Endothelial cell of umbilical vein (primary cell): ENCODE data around the gene DNAH10. TPM values are rescaled to one million over a fixed set of nuclear protein-coding genes. Genes with fewer than 3 reads are reported as not detected.

Experiments used
- BruUV-seq: library from RNA; stranded (reverse); fragments of 400-500 nt; replicated peaks from 2 replicates; lab custom pipeline; 2021; lab: Mats Ljungman, UMichigan
- CTCF ChIA-PET: fragments of 300-600, 350-600 bp; sonication (Branson Sonifier 250); formaldehyde crosslinking; loops from one replicate; lab custom pipeline; 2021; ENCODE audit warnings: antibody characterized with exemption, inconsistent platforms; lab: Charles Lee
- POLR2A ChIA-PET: fragments of 300-600, 350-600 bp; sonication (Branson Sonifier 250); formaldehyde crosslinking; loops from one replicate; lab custom pipeline; 2021; ENCODE audit warnings: antibody characterized with exemption, inconsistent platforms; lab: Charles Lee
- DNase-seq: peaks from one replicate; pipeline ENCODE4 v3.0.0-alpha.2; 2011; ENCODE audit warnings: low read depth, low spot score
- FAIRE-seq: peaks from 2 replicates; lab custom pipeline; 2011; peaks lifted over from hg19 to GRCh38; lab: Jason Lieb, UNC
- H2AFZ ChIP-seq: 2 replicates; pipeline ENCODE4 v1.6.0; 2012; ENCODE audit warnings: low read depth, low read length, control low read depth, inconsistent platforms
- H3K27ac ChIP-seq: 2 replicates; pipeline ENCODE4 v1.5.1; 2011; ENCODE audit warnings: low read depth, mild to moderate bottlenecking, control low read depth, low read length, moderate library complexity; ENCODE audit not compliant: insufficient read depth
- H3K27me3 ChIP-seq, 2 experiments: 2 replicates each; pipeline versions ENCODE4 v1.6.0 to v1.6.1; 2011; ENCODE audit warnings: low read length in 2 of 2, mixed read lengths in 1 of 2; ENCODE audit not compliant: control insufficient read depth in 2 of 2, insufficient read depth in 2 of 2
- H3K36me3 ChIP-seq, 2 experiments: 2 replicates in 1 of 2; 3 replicates in 1 of 2; pipeline ENCODE4 v1.5.1; 2011; ENCODE audit warnings: low read length in 2 of 2, mild to moderate bottlenecking in 1 of 2, moderate library complexity in 1 of 2; ENCODE audit not compliant: control insufficient read depth in 2 of 2, insufficient read depth in 2 of 2; ENCODE audit errors: extremely low read depth in 1 of 2
- H3K4me1 ChIP-seq: 3 replicates; pipeline ENCODE4 v1.5.1; 2011; ENCODE audit warnings: mild to moderate bottlenecking, low read length; ENCODE audit not compliant: control insufficient read depth, insufficient read depth; ENCODE audit errors: extremely low read depth
- H3K4me2 ChIP-seq: 2 replicates; pipeline ENCODE4 v1.6.1; 2011; ENCODE audit warnings: low read length, control low read depth, mixed read lengths; ENCODE audit not compliant: insufficient read depth
- H3K4me3 ChIP-seq, 3 experiments: fragments of 200-600 bp in 1 of 3; sonication (generic), shearing (Covaris generic) in 1 of 3; replicated peaks in 1 of 3; 2 replicates each; pipeline ENCODE4 v1.5.1; 2011 to 2016; ENCODE audit warnings: control low read depth in 3 of 3, low read length in 3 of 3, mild to moderate bottlenecking in 2 of 3, inconsistent platforms in 1 of 3, low read depth in 1 of 3, moderate library complexity in 1 of 3; ENCODE audit not compliant: insufficient read depth in 1 of 3
- H3K79me2 ChIP-seq: 2 replicates; pipeline ENCODE4 v1.6.0; 2012; ENCODE audit warnings: low read length, inconsistent platforms; ENCODE audit not compliant: control insufficient read depth, insufficient read depth
- H3K9ac ChIP-seq: replicated peaks from 2 replicates; pipeline ENCODE3; 2011; ENCODE audit warnings: low read length, control low read depth; ENCODE audit not compliant: insufficient read depth; ENCODE audit errors: extremely low read depth
- H3K9me1 ChIP-seq: replicated peaks from 3 replicates; pipeline ENCODE4 v1.6.0; 2011; ENCODE audit warnings: mild to moderate bottlenecking, low read length; ENCODE audit not compliant: control insufficient read depth, insufficient read depth; ENCODE audit errors: extremely low read depth
- H3K9me3 ChIP-seq: replicated peaks from 2 replicates; pipeline ENCODE4 v1.5.1; 2012; ENCODE audit warnings: low read length, inconsistent platforms; ENCODE audit not compliant: control insufficient read depth, insufficient read depth
- H4K20me1 ChIP-seq: replicated peaks from 2 replicates; pipeline ENCODE3; 2011; ENCODE audit warnings: mild to moderate bottlenecking, low read length; ENCODE audit not compliant: control insufficient read depth, insufficient read depth; ENCODE audit errors: extremely low read depth
- CTCF ChIP-seq, 2 donors: IDR thresholded peaks; 1 replicate in 1 of 2; 2 replicates in 1 of 2; pipeline ENCODE4 v1.5.1; 2011; ENCODE audit warnings: low read length in 2 of 2, mild to moderate bottlenecking in 2 of 2, moderate library complexity in 2 of 2, control low read depth in 1 of 2, inconsistent platforms in 1 of 2, low read depth in 1 of 2; ENCODE audit not compliant: insufficient read depth in 1 of 2; ENCODE audit errors: extremely low read depth in 1 of 2
- EZH2 ChIP-seq: IDR thresholded peaks from 2 replicates; pipeline ENCODE4 v1.6.1; 2012; ENCODE audit warnings: borderline replicate concordance, low read depth, mild to moderate bottlenecking, moderate library complexity, low read length, inconsistent platforms; ENCODE audit not compliant: severe bottlenecking
- FOS ChIP-seq: IDR thresholded peaks from 2 replicates; pipeline ENCODE4 v1.6.1; 2011; ENCODE audit warnings: mild to moderate bottlenecking, low read length, moderate library complexity, borderline replicate concordance; ENCODE audit not compliant: insufficient read depth
- GATA2 ChIP-seq: IDR thresholded peaks from 2 replicates; pipeline ENCODE4 v1.7.0; 2011; ENCODE audit warnings: low read depth, mild to moderate bottlenecking, moderate library complexity, mixed read lengths, low read length; ENCODE audit not compliant: insufficient read length, insufficient read depth
- JUN ChIP-seq: IDR thresholded peaks from 2 replicates; pipeline ENCODE4 v1.6.1; 2011; ENCODE audit warnings: borderline replicate concordance, low read depth; ENCODE audit not compliant: insufficient read length, insufficient read depth
- MAX ChIP-seq: IDR thresholded peaks from 2 replicates; pipeline ENCODE4 v1.6.1; 2011; ENCODE audit not compliant: insufficient read depth, insufficient read length
- MYC ChIP-seq: IDR thresholded peaks from one replicate; pipeline ENCODE4 v1.6.1; 2011; ENCODE audit warnings: mild to moderate bottlenecking, low read depth, low read length
- POLR2A ChIP-seq: IDR thresholded peaks from 2 replicates; pipeline ENCODE4 v1.6.1; 2012; ENCODE audit warnings: low read depth, mild to moderate bottlenecking, control low read depth, low read length
- POLR2AphosphoS5 ChIP-seq: IDR thresholded peaks from 2 replicates; pipeline ENCODE4 v1.6.1; 2012; ENCODE audit warnings: low read depth, mild to moderate bottlenecking, control low read depth, low read length, moderate library complexity; ENCODE audit not compliant: insufficient read depth
- dilution Hi-C: fragments of 300-500 bp; cut with MboI; formaldehyde crosslinking; loops from one replicate; pipeline ENCODE4 v1.15.0; 2019; ENCODE audit warnings: low sequenced_read_pairs; ENCODE audit not compliant: extremely low pct_ligation_motif_present
- intact Hi-C: fragments of 100-400 bp; cut with micrococcal nuclease; formaldehyde crosslinking; loops from one replicate; pipeline ENCODE4 v1.10.0; 2022
- polyA plus RNA-seq, 4 experiments: library from polyadenylated mRNA; depleted of rRNA in 3 of 4; stranded (reverse) in 3 of 4; unstranded in 1 of 4; fragments of >200 nt; gene quantifications; 2 replicates each; pipeline versions ENCODE4 v1.2.1 to v1.2.3, GENCODE V29; 2011 to 2012; ENCODE audit warnings: missing spikeins in 1 of 4
- total RNA-seq: library from RNA; stranded (reverse); gene quantifications from 2 replicates; pipeline ENCODE4 v1.2.3, GENCODE V29; 2021

Gene DNAH10
- total and polyA plus RNA-seq, 2 donors (not counting 3 experiments of a cell fraction or from before 2014, with no cell fraction given) = 0.04 to 0.31 TPM

DNA sequence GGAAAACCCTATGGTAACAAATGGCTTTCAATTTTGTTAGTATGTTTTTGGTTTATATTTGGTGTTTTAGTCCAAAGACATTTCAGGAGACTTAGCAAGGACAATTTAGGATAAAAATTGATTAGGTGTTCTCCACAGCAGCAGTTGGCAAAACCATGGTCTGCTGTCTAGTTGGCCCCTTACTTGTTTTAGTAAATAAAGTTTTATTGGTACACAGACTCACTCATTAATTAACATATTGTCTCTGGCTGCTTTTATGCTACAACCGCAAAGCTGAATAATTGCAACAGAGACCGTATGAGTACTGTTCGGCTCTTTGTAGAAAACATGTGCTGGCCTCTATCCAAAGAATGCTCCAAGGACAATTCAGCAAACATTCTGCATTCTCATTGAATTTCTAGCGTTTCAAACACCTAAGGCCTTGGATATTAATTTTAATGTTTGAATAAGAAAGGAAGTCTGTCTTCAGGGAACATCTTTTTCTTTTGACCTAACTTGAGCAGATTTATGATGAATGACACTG lies 132.8 kb downstream of the DNAH10 start:
- no peak for FAIRE-seq
- no peaks in the 10 kb centered on the region for H3K9me1 ChIP-seq
- CTCF ChIA-PET = no interaction called here
- dilution Hi-C loops (no loop called here), intact Hi-C loops (no loop called here)
- H3K4me1 ChIP-seq = no peaks in the 10 kb centered on the region
- H4K20me1 ChIP-seq = no peaks in the 10 kb centered on the region
- no peak for DNase-seq
- H3K4me2 ChIP-seq = no peak overlapping the region
- H3K27ac ChIP-seq = no peak overlapping the region
- no peaks in the 10 kb centered on the region for H3K79me2 ChIP-seq
- H3K9me3 ChIP-seq = no peaks in the 10 kb centered on the region
- H3K4me3 ChIP-seq = no peak overlapping the region
- POLR2A ChIA-PET = no interaction called here
- no peaks in the 10 kb centered on the region for H3K36me3 ChIP-seq
- TF ChIP-seq FOS (no peak), GATA2 (no peak), POLR2A (no peak), POLR2AphosphoS5 (no peak), CTCF (IDR thresholded peaks at IDR 0.05; ENCODE audit: extremely low read depth in 1 of 2, insufficient read depth in 1 of 2, low read depth in 1 of 2, low read length in 2 of 2) (no peak), MAX (no peak), JUN (no peak), EZH2 (no peak), MYC (no peak)
- no TSS peak for BruUV-seq
- H3K9ac ChIP-seq = no peak overlapping the region
- H3K27me3 ChIP-seq = peaks cover 2 to 3% of the 10 kb centered on the region in 2 experiments
- H2AFZ ChIP-seq = no peak overlapping the region
